Activated T-cell treated with anti-CD3 and anti-CD28 coated beads, Interleukin-2, amount 50 U/mL, for 48 hours (primary cell): ENCODE results near the gene C20orf204.
A peak's percentile ranks its signal among the peaks of the same experiment; 100 is the strongest.

ENCODE experiments used
- DNase-seq, 2 experiments: peaks; one replicate each; pipeline ENCODE4 v3.0.0-alpha.2; 2020

The C20orf204 gene

DNA sequence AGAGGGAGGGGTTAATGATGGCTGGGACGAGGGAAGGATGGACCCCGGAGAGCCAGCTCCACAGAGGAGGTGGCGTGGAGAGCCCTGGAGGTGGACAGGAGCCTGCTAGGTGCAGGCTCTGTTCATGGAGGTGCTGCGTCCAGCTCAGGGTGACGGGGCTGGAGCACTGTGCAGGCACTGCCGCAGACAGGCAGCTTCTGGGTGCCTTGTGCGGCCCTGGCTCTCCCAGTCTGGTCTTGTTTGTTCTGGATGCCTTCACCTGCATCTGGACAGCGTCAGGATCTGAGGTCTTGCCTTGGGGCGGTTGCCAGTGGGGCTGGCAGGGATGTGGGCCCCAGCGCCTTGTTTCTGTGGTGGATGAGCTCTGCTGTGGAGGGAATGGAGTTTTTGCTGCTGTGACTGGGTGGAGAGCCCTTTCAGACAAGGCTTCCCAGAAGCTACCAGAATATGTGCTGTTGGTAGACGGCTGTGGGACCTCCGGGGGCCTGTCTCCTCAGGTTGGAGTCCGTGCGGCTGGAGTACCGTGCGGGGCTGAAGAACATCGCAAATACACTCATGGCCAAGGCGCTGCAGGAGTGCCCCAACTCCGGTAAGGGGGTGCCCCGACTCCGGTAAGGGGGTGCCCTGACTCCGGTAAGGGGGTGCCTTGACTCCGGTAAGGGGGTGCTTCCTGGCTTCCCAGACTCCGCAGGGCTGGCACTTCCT is 7.8 kb upstream of the C20orf204 start:
- DNase-seq = no peak

DNA sequence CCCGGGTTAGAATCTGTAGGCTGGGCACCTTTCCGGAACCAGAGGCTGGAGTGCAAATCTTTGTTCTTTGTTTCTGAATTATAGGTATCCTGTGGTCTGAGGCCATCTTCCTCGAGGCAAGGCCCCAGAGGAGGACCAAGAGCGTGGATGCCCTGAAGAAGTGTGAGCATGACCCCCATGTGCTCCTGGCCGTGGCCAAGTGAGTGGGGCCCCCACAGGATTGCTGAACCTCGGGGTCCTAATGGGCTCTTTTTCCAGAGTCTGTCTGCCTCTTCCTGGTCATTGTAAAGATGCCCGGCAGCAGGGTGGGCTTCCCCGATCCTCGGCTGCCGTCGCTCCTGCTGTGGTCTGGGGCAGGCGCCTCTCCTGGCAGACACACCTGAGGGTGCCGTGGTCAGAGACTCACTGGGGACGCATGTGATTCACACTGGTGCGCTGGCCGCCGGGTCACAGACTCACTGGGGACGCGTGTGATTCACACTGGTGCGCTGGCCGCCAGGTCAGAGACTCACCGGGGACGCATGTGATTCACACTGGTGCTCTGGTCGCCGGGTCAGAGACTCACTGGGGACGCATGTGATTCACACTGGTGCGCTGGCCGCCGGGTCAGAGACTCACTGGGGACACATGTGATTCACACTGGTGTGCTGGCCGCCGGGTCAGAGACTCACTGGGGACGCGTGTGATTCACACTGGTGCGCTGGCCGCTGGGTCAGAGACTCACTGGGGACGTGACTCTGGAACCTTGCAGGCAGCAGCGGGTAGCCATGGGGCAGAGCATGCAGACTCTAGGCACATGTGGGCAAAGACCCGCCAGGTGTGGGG is 6.5 kb upstream of the C20orf204 start:
- DNase-seq = no peak

GRCh38 chr20:64030371-64031134 is 5.4 kb upstream of the C20orf204 start:
- no peak for DNase-seq

DNA sequence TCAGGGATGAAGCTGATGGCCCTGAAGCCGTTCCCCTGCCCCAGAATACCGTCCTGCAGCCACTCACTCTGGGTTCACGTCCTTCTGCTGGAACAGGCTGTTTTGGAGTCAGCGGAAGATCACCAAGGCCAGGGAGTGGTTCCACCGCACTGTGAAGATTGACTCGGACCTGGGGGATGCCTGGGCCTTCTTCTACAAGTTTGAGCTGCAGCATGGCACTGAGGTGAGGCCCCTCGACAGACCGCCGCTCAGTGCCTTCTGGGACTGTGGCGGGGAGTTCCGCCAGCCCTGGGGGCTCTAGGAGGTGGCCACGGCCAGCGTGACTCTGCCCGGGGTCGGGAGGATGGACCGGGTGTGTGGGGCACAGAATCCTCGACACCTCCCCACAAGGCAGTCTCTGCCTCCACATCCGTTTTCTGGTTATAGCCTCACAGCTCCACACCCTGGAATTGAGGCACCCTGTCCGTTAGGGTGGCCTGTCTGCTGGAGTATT is 4.1 kb upstream of the C20orf204 start:
- DNase-seq = no peak

DNA sequence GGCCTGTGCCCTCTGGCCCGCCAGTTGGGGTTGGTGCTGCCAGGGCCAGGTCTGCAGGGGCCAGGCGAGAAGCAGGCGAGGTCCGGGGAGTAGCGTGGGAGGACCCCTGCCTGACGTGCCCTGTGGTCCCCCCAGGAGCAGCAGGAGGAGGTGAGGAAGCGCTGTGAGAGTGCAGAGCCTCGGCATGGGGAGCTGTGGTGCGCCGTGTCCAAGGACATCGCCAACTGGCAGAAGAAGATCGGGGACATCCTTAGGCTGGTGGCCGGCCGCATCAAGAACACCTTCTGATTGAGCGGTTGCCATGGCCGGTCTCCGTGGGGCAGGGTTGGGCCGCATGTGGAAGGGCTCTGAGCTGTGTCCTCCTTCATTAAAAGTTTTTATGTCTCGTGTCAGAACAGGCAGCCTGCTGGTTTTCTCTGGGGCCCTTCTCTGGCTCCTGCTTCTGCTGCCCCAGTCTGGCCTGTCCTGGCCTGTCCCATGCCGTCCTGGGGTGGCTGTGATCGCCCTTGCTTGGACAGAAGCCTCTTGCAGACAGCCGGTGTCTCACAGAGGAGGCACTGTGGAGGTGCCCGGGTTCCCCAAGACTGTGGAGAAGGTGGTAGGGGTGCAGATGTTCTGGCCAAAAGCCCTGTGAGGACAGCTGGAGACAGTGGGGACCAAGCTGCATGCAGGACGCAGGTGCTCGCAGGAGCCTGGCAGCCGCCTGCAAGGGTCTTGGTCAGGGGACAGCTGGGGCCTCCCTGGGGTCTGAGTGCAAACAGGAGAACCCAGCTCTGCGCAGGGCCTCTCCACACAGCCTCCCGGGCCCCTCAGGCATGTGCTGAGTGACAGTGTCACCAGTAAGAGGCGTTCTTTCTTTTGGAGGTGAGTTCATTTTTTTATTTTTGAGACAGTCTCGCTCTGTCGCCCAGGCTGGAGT is 3.0 kb upstream of the C20orf204 start:
- no peak for DNase-seq

DNA sequence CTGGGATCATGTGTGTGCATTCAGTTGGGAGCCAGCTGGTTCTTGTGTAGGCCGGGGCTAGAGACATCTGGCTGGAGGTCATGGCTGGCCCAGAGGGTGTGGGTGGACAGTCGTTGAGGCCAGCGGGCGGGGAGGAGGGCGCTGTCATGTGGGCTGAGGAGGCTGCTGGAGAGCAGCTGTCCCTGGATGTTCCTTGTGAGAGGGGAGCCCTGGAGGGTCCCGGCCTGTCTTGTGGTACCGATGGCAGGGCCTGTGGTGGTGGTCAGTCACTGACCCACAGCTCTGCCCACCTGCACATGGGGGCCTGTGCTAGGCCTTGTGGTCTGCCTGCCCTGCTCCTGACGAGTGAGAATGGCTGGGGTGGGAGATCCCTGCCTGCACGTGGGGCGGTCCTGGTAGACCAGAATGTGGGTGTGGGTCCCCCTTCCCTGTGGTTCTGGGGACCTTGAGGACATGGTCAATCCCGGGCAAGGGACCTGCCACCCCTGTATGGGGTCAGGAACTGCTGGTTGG is 1.9 kb upstream of the C20orf204 start:
- DNase-seq = no peak

- DNase-seq = peak; percentile 72 to 73
These were observed 683 bp upstream of the C20orf204 start for GRCh38 chr20:64035066-64035932.

DNA sequence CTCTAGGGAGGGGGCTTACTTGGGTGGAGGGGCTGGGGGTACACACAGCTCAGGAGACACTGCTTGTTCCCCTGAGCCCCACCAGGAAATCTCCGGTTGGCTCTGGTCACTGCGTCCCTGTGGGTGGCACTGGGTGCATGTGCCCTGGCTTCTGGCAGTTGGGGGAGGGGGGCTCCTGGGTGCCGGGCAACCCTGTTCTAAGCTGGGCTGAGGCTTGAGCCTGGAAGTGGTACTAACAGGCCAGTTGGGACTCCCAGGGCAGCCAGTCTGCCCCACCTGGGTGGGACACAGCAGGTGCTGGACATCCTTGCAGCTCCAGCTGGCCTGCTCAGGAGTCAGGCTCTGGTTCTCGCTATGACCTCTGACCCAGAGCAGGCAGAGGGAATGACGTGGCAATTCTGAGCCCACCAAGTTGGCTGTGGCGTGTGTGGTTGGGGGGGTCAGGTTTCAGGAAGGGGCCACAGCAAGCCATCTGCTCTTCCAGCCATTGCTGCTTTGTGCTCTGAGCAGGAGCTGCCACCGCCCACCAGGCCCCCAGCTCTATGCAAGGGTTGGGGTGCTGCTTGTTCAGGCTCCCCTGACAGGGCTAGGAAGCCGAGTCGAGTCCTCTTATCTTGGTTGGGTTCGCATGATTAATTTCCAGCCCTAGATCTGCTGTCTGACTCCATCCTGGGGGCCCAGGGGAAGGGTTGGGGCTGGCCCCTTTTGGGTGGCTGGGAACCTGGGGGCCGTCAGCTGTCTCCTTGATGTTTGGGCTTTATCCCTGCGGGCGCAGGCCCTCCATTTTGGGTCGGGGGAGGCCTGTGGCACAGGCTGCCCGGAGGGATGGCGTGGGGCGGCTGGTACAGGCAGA is 590 bp downstream of the C20orf204 start:
- DNase-seq = peak; percentile 51 to 59

DNA sequence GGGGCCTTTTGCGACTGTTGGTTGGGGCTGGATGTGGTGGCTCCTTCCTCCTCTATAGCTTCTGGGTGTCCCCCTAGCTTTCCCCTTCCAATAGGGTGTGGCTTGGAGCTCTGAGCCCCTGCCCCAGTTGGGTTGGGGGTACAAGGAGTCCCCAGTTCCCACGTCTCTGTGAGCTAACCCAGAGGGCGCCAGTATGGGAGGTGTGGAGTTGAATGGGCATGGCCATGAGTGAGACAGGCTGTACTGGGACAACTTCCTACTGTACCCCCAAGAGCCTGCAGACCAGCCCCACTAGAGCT is 1.2 kb downstream of the C20orf204 start:
- DNase-seq = no peak

GRCh38 chr20:64037498-64038213 is 1.7 kb downstream of the C20orf204 start:
- DNase-seq = peak; percentile 49 to 54

DNA sequence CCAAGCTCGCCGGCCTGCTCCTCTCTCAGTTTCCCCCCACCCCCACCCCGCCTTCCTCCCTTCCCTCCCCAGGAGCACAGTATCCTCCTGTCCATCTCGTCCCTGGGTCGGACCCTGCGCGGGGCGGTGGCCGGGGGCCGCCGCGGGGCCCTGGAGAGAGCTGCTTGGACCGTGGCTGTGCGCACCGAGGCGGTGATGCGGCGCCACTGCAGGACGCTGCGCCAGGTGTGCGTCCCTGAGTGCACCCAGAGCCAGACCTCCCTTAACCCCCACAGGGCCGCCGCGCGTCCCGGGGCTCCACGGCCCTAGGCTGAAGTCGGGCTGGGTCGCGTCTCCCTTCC is 2.2 kb downstream of the C20orf204 start:
- DNase-seq = no peak

DNA sequence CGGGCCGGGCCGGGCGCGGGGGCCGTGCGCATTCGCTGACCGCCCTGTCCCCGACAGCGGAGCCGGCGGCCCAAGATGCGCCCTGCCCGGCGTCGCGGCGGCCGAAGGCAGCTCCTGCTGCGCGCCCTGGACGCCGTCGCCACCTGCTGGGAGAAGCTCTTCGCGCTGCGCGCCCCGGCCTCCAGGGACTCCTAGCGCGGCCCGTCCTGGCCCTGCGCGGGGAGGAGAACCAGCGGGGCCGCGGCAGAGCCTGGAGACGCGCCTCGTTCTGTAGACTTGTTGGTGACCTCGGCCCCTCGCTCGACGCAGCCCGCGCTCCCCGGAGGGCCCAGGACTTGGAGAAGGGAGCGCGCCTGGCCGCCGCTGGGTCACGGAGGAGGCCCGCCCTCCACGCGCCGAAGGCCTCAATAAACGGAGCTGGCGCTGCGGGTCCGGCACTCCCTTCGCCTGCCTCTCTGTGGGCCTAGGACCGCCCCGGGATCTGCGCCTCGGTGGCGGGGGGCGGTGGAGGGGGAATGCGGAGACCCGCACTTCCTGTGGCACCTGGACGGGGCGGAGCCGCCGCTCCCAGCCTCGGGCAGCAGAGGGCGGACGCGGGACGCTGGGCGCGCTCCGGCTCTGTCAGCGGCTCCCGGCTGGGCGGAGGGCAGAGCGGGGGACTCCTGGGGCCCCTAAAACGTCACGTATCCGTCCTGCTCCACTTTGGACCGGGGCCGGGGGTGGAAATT is 2.7 kb downstream of the C20orf204 start:
- peak; percentile 86 to 88 for DNase-seq

GRCh38 chr20:64039293-64040160 is 3.5 kb downstream of the C20orf204 start:
- DNase-seq = no peak

GRCh38 chr20:64040231-64041039 is 4.5 kb downstream of the C20orf204 start:
- no peak for DNase-seq

- DNase-seq = no peak
These were observed 5.2 kb downstream of the C20orf204 start for GRCh38 chr20:64041040-64041780.

GRCh38 chr20:64041781-64042053 is 5.7 kb downstream of the C20orf204 start:
- DNase-seq = peak in 1 of 2 experiments; percentile 29
